Suprapubic skin (tissue), 4 donors: Measurements from ENCODE around the gene PRAME. TPM values are rescaled to one million over a fixed set of nuclear protein-coding genes. Genes with fewer than 3 reads are reported as not detected.

Experiments used
- DNase-seq, 2 donors: peaks; one replicate each; pipeline ENCODE4 v3.0.0-alpha.2; 2019; ENCODE audit warnings: low spot score in 2 of 2
- H3K27ac ChIP-seq: fragments of 200-600 bp; sonication (generic); one replicate; pipeline ENCODE4 v1.5.1; 2019
- H3K27me3 ChIP-seq: fragments of 200-600 bp; sonication (generic); one replicate; pipeline ENCODE4 v1.5.1; 2019
- H3K36me3 ChIP-seq: fragments of 200-600 bp; sonication (generic); one replicate; pipeline ENCODE4 v1.5.1; 2019
- H3K4me1 ChIP-seq: fragments of 200-600 bp; sonication (generic); one replicate; pipeline ENCODE4 v1.5.1; 2019
- H3K4me3 ChIP-seq: fragments of 200-600 bp; sonication (generic); one replicate; pipeline ENCODE4 v1.5.1; 2019; ENCODE audit warnings: mild to moderate bottlenecking
- H3K9me3 ChIP-seq: fragments of 200-600 bp; sonication (generic); one replicate; pipeline ENCODE4 v1.5.1; 2019
- CTCF ChIP-seq, 2 donors: fragments of 200-600 bp in 1 of 2; fragments of 450-650 bp in 1 of 2; sonication (generic) in 1 of 2; IDR thresholded peaks; one replicate each; pipeline ENCODE4 v1.5.1; 2016 to 2019; ENCODE audit warnings: antibody characterized with exemption in 2 of 2, mild to moderate bottlenecking in 1 of 2, moderate library complexity in 1 of 2
- EP300 ChIP-seq: sonication (generic); formaldehyde crosslinking; IDR thresholded peaks from one replicate; pipeline ENCODE4 v1.6.1; 2017; ENCODE audit warnings: antibody characterized with exemption
- POLR2A ChIP-seq, 2 donors: fragments of 450-650 bp; IDR thresholded peaks; one replicate each; pipeline ENCODE4 v1.6.1; 2017; ENCODE audit warnings: antibody characterized with exemption in 2 of 2, mild to moderate bottlenecking in 2 of 2, moderate library complexity in 2 of 2
- POLR2AphosphoS5 ChIP-seq, 3 donors: sonication (generic); formaldehyde crosslinking; IDR thresholded peaks; one replicate each; pipeline ENCODE4 v1.6.1; 2017; ENCODE audit warnings: antibody characterized with exemption in 3 of 3
- WGBS: methylation state at CpG from one replicate; pipeline ENCODE4 v1.1.5; 2018; 5-methylcytosine and 5-hydroxymethylcytosine counted together
- total RNA-seq, 4 donors: library from RNA; depleted of rRNA; stranded (reverse); fragments of >200 nt; gene quantifications; one replicate each; pipeline ENCODE4 v1.1.0, GENCODE V29; 2016

PRAME gene
- total RNA-seq, 4 donors from 2014 or later: not detected

- no peak for TF ChIP-seq POLR2A (IDR thresholded peaks at IDR 0.05)
- TF ChIP-seq EP300: no peak
- TF ChIP-seq CTCF (IDR thresholded peaks at IDR 0.05): no peak
- TF ChIP-seq POLR2AphosphoS5 (IDR thresholded peaks at IDR 0.05): no peak
- Histone ChIP-seq H3K27ac (no peak overlapping the region), H3K27me3 (no peaks in the 10 kb centered on the region), H3K9me3 (no peaks in the 10 kb centered on the region), H3K4me1 (no peaks in the 10 kb centered on the region), H3K36me3 (no peaks in the 10 kb centered on the region), H3K4me3 (no peak overlapping the region)
- WGBS: 85% methylated on average over 2 of the region's 2 CpGs
- no peak for DNase-seq
Measured at GRCh38 chr22:22498267-22498666, 60.8 kb downstream of the PRAME start.

Other genes starting within 250 kb of the PRAME start
- under 1 TPM in 3 of 4 donors, not detected in 1; 0.08 to 0.55 (median 0.26) TPM for gene ZNF280B, start 50.5 kb downstream of the PRAME start, total RNA-seq
- not detected for gene ZNF280A, start 39.0 kb downstream of the PRAME start, total RNA-seq
- gene GGTLC2, start 85.3 kb upstream of the PRAME start, total RNA-seq: not detected